Thyroid gland (tissue), 4 donors: ENCODE data around the gene SEPTIN8.

ENCODE experiments used
- POLR2A ChIP-seq, 2 donors: fragments of 450-650 bp; IDR thresholded peaks; one replicate each; pipeline ENCODE4 v1.6.1; 2017; ENCODE audit warnings: antibody characterized with exemption in 2 of 2, mild to moderate bottlenecking in 2 of 2, moderate library complexity in 1 of 2
- TF ChIP-seq, protein P1 (sequence below), 6 experiments: fragments of 200-600 bp in 3 of 6; fragments of 450-650 bp in 3 of 6; sonication (generic) in 3 of 6; IDR thresholded peaks; one replicate each; pipeline ENCODE4 v1.5.1; 2016 to 2019; ENCODE audit warnings: antibody characterized with exemption in 6 of 6, mild to moderate bottlenecking in 2 of 6, inconsistent platforms in 1 of 6, moderate library complexity in 1 of 6

DNA sequence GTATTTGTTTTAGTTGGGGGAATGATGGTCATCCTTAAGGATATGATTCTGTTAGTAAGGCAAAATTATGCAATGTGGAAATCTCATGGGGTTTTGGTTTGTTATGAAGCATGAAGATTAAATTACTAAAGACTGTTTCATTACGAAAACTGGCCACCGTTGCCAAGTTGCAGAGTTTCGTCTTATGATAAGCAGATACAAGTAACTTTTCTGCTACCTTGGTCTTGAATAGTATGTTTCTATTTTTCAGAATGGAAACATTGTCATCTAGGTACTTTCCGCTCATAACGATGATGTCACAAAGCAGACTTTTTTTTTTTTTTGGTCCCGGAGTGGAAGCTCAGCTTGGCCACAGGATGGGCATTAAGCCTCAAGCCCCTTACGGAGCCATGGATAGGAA lies 25.6 kb downstream of the SEPTIN8 start:
- TF ChIP-seq, protein P1, sequence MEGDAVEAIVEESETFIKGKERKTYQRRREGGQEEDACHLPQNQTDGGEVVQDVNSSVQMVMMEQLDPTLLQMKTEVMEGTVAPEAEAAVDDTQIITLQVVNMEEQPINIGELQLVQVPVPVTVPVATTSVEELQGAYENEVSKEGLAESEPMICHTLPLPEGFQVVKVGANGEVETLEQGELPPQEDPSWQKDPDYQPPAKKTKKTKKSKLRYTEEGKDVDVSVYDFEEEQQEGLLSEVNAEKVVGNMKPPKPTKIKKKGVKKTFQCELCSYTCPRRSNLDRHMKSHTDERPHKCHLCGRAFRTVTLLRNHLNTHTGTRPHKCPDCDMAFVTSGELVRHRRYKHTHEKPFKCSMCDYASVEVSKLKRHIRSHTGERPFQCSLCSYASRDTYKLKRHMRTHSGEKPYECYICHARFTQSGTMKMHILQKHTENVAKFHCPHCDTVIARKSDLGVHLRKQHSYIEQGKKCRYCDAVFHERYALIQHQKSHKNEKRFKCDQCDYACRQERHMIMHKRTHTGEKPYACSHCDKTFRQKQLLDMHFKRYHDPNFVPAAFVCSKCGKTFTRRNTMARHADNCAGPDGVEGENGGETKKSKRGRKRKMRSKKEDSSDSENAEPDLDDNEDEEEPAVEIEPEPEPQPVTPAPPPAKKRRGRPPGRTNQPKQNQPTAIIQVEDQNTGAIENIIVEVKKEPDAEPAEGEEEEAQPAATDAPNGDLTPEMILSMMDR (IDR thresholded peaks at IDR 0.05) = no peak
- no peak for TF ChIP-seq POLR2A (IDR thresholded peaks at IDR 0.05)
